GM10248 (cell line): ENCODE data around the gene METTL25B.

Experiments used
- CTCF ChIA-PET: fragments of 300-600 bp; sonication (Branson Sonifier 250); formaldehyde crosslinking; extraction: SDS; loops from one replicate; lab custom pipeline; 2021; ENCODE audit warnings: antibody characterized with exemption; lab: Yijun Ruan, JAX
- POLR2A ChIA-PET: fragments of 350-650 bp; sonication (Branson Sonifier 250); formaldehyde crosslinking; extraction: SDS; loops from one replicate; lab custom pipeline; 2020; ENCODE audit warnings: antibody characterized with exemption; lab: Yijun Ruan, JAX
- DNase-seq: peaks from one replicate; pipeline ENCODE4 v3.0.0; 2012; ENCODE audit errors: extremely low spot score
- CTCF ChIP-seq: IDR thresholded peaks from 2 replicates; pipeline ENCODE4 v1.5.1; 2012; ENCODE audit warnings: mild to moderate bottlenecking, low read depth; ENCODE audit errors: extremely low read depth, missing control alignments, control extremely low read depth

Gene METTL25B

GRCh38 chr1:156747742-156748669, 19.7 kb downstream of the METTL25B start:
- POLR2A ChIA-PET = no interaction called here
- DNase-seq = no peak
- no peak for TF ChIP-seq CTCF
- CTCF ChIA-PET = interaction anchor here (1.2 to 5.0 kb wide), 6 partner anchors 8 to 24 kb away, joined by 4 to 47 read pairs (median 6); partner anchors contain the start of genes ISG20L2 and METTL25B

- no peak for TF ChIP-seq CTCF
- CTCF ChIA-PET = interaction anchor here (1.8 to 5.0 kb wide), 2 partner anchors 14 to 22 kb away, joined by 5 to 47 read pairs; partner anchors contain the start of genes ISG20L2 and METTL25B
- DNase-seq = no peak
- POLR2A ChIA-PET = no interaction called here
Measured at GRCh38 chr1:156748670-156749418, 20.6 kb downstream of the METTL25B start.

GRCh38 chr1:156749419-156750118, 21.3 kb downstream of the METTL25B start:
- no peak for TF ChIP-seq CTCF
- POLR2A ChIA-PET = no interaction called here
- DNase-seq = no peak
- CTCF ChIA-PET = interaction anchor here (0.9 kb wide), 1 partner anchor 24 kb away, joined by 4 read pairs; no protein-coding TSS in a partner anchor

GRCh38 chr1:156750191-156750672, 22.0 kb downstream of the METTL25B start:
- POLR2A ChIA-PET = interaction anchor here (1.3 kb wide), 1 partner anchor 17 kb away, joined by 6 read pairs; the partner anchor contains the start of gene PRCC

GRCh38 chr1:156750711-156751450, 22.6 kb downstream of the METTL25B start:
- DNase-seq = no peak
- ChIA-PET POLR2A (interaction anchor here (1.2 to 1.3 kb wide), 2 partner anchors 16 to 25 kb away, joined by 5 to 6 read pairs; partner anchors contain the start of gene PRCC), CTCF (interaction anchor here (1.1 to 2.1 kb wide), 8 partner anchors 10 to 61 kb away, joined by 3 to 15 read pairs (median 4); partner anchors contain the start of genes ISG20L2, METTL25B and MRPL24)
- no peak for TF ChIP-seq CTCF

More at GRCh38 chr1:156750191-156750672, 22.0 kb downstream of the METTL25B start:
- CTCF ChIA-PET = interaction anchor here (0.9 kb wide), 1 partner anchor 24 kb away, joined by 4 read pairs; no protein-coding TSS in a partner anchor
- no peak for TF ChIP-seq CTCF
- no peak for DNase-seq
